OCI-LY7 (cell line): ENCODE results near the gene SKP2.

Experiments used
- EZH2phosphoT487 ChIP-seq: fragments of 200-600 bp; sonication (generic); IDR thresholded peaks from 2 replicates; pipeline ENCODE4 v1.6.1; 2018; ENCODE audit warnings: low read depth, borderline replicate concordance, mild to moderate bottlenecking, mixed run types, antibody characterized with exemption, low read length, moderate library complexity, mixed read lengths
- TF ChIP-seq, protein P1 (sequence below): fragments of 200-600 bp; sonication (generic); conservative IDR thresholded peaks from 2 replicates; pipeline ENCODE4 v1.5.1; 2014; ENCODE audit warnings: mild to moderate bottlenecking, antibody characterized with exemption, low read length, moderate library complexity, mixed read lengths

DNA sequence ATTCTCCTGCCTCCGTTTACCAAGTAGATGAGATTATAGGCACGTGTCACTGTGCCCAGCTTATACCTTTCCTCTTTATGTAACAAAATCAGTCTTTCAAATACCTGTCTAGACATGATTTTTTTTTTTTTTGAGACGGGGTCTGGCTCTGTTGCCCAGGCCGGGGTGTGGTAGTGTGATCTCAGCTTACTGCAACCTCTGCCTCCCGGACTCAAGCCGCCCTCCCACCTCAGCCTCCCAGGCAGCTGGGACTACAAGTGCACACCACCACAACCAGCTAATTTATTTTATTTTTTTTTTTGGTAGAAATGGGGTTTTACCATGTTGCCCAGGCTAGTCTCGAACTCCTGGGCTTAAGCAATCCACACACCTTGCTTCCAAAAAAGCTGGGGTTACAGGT, 76.6 kb downstream of the SKP2 start:
- TF ChIP-seq, protein P1, sequence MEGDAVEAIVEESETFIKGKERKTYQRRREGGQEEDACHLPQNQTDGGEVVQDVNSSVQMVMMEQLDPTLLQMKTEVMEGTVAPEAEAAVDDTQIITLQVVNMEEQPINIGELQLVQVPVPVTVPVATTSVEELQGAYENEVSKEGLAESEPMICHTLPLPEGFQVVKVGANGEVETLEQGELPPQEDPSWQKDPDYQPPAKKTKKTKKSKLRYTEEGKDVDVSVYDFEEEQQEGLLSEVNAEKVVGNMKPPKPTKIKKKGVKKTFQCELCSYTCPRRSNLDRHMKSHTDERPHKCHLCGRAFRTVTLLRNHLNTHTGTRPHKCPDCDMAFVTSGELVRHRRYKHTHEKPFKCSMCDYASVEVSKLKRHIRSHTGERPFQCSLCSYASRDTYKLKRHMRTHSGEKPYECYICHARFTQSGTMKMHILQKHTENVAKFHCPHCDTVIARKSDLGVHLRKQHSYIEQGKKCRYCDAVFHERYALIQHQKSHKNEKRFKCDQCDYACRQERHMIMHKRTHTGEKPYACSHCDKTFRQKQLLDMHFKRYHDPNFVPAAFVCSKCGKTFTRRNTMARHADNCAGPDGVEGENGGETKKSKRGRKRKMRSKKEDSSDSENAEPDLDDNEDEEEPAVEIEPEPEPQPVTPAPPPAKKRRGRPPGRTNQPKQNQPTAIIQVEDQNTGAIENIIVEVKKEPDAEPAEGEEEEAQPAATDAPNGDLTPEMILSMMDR = no peak
- TF ChIP-seq EZH2phosphoT487 = no peak
